GM10266 (cell line): ENCODE measurements around the gene HS2ST1.

ENCODE experiments used
- DNase-seq: peaks from one replicate; pipeline ENCODE4 v3.0.0; 2012; ENCODE audit errors: extremely low spot score
- TF ChIP-seq, protein P1 (sequence below): IDR thresholded peaks from 2 replicates; pipeline ENCODE4 v1.5.1; 2012; ENCODE audit warnings: mild to moderate bottlenecking, low read depth; ENCODE audit not compliant: control insufficient read depth, insufficient read depth; ENCODE audit errors: missing control alignments

Gene HS2ST1

DNA sequence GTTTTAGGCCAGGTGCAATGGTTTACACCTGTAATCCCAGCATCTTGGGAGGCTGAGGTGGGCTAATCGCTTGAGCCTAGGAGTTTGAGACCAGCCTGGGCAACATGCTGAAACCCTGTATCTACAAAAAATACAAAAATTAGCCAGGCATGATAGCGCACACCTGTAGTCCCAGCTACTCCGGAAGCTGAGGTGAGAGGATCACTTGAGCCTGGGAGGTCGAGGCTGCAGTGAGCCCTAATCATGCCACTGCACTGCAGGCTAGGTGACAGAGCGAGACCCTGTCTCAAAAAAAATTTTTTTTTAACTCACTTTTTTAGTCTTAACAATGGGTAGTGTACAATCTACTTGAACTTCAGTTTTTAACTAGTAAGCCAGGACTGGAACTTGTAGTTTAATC lies 137.5 kb downstream of the HS2ST1 start:
- TF ChIP-seq, protein P1, sequence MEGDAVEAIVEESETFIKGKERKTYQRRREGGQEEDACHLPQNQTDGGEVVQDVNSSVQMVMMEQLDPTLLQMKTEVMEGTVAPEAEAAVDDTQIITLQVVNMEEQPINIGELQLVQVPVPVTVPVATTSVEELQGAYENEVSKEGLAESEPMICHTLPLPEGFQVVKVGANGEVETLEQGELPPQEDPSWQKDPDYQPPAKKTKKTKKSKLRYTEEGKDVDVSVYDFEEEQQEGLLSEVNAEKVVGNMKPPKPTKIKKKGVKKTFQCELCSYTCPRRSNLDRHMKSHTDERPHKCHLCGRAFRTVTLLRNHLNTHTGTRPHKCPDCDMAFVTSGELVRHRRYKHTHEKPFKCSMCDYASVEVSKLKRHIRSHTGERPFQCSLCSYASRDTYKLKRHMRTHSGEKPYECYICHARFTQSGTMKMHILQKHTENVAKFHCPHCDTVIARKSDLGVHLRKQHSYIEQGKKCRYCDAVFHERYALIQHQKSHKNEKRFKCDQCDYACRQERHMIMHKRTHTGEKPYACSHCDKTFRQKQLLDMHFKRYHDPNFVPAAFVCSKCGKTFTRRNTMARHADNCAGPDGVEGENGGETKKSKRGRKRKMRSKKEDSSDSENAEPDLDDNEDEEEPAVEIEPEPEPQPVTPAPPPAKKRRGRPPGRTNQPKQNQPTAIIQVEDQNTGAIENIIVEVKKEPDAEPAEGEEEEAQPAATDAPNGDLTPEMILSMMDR = no peak
- DNase-seq = no peak

DNA sequence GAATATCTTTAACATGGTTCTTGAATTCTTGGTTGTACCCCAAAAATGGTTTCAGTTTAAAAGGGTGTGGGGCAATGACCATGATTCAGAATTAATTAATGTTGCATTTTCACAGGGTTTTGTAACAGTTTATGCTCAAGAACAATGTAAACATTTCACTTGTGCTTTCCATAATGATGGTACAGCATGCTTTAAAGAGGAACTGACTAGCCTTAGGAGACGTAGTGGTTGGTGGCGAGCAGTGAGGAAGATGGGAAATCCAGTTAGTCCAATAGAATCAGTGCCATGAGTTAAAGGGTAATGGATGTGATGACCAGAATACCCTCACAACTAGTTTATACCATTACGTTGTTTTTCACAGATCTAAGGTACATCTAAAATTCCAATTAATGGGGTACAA lies 138.0 kb downstream of the HS2ST1 start:
- DNase-seq = no peak
- TF ChIP-seq, protein P1 = no peak

DNA sequence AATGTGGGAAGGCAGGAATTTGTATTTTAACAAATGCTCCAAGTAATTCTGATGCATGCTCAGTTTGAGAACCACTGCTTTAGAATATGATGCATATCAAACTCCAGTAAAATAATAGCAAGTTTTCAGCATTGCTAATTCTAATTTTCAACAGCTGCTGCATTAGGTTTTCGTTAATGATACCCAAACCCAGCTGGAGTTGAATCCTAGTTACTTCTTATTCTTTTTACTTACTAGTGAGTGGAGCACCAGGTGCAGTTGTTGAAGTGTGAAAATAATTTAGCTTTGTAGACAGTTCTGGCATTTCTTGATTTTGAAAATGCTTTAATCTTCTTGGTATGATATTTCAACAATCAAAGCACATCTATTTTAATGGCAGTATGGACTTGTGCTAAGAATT lies 138.5 kb downstream of the HS2ST1 start:
- TF ChIP-seq, protein P1 = no peak
- DNase-seq = no peak

DNA sequence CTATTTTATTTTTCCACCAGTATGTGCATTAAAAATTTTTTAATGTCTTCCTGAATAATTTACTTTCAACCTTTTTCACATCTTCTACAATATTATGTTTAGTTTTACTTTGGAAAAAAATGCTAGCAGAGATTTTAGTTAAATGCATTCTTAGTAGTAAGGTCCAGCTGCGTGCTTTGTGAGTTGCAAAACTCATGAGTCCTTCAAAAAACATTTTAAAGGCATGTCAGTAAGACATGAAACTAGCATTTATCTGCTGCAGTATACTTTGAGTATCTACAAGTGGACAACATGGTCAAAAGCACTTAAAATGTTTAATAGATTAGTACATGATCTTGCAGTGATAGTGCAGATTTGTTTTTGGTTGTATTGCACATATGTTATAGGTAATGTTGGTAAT lies 139.0 kb downstream of the HS2ST1 start:
- TF ChIP-seq, protein P1 = no peak
- no peak for DNase-seq

DNA sequence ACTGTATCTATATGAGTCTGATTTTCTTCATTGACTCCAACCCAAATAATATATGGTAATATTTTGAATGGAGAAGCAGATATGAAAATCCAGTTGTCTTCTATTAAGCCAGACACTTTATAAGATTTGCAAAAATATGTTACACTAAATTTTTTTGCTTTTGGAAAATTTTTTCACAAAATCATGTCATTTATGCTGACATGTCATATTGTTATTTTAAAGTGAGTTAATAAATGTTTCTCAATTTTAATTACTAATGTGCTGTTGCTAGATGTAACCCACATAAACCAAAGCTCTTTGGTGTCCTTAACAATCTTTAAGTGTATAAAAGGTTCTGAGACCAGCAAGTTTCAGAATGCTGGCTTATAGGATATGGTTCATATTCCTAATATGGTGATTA lies 142.5 kb downstream of the HS2ST1 start:
- DNase-seq = no peak
- TF ChIP-seq, protein P1 = no peak

DNA sequence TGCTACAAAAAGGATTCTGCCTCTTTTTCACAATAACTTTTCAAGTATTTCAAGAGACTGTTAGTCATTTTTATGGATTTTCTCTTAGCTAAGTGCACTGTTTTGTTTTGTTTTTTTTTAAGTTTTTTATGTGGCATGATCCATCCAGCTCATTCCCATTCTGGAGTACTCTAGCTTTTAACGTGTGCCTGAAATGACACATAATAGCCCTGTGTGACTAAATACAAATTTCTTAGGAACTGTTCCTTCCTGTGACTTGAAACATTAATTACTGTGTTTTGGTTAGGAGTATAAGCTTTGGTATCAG lies 143.9 kb downstream of the HS2ST1 start:
- DNase-seq = no peak
- TF ChIP-seq, protein P1 = no peak

DNA sequence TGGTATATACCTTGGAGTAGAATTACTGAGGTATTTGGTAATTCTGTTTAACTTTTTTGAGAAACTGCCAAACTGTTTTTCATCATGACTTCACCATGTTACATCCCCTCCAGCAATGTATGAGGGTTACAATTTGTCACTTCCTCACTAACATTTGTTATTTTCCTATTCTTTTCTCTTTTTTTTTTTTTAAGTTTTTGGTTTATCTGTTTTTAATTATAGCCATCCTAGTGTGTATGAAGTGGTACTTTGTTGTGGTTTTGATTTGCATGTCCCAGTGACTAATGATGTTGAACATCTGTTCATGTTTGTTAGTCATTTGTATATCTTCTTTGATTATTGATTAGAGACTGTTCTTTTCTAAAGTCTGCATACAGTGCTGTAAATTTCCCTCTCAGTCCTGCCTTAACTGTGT lies 147.3 kb downstream of the HS2ST1 start:
- TF ChIP-seq, protein P1 = no peak
- no peak for DNase-seq

DNA sequence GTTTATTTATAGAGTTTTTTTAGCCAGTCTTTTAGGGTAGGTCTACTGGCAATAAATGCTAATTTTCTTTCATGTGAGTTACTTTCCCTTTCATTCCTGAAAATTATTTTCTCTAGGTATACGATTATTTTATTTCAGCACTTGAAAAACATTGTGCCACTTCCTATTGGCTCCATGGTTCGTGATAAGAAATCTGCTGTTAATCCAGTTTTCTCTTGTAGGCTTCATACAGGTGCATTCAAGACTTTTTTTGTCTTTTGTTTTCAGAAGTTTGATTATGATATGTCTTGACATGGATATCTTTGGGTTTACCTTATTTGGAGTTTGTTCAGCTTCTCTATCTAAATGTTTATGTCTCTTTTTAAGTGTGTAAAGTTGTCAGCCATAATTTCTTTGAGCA lies 148.3 kb downstream of the HS2ST1 start:
- TF ChIP-seq, protein P1 = no peak

More for the DNA sequence above, 148.3 kb downstream of the HS2ST1 start:
- DNase-seq = no peak
